Neuronal stem cell (in vitro differentiated cells): ENCODE data around the gene S1PR4.
A peak's percentile ranks its signal among the peaks of the same experiment; 100 is the strongest.

Experiments
- DNase-seq: peaks from one replicate; pipeline ENCODE4 v3.0.0-alpha.2; 2013; ENCODE audit warnings: low spot score
- H2AFZ ChIP-seq: one replicate; pipeline ENCODE4 v1.6.1; 2013; ENCODE audit warnings: mild to moderate bottlenecking, low read length, inconsistent platforms
- H2AK5ac ChIP-seq: 2 replicates; pipeline ENCODE4 v1.6.1; 2013; ENCODE audit warnings: low read depth, mild to moderate bottlenecking, inconsistent platforms, low read length, moderate library complexity, mixed read lengths
- H2BK120ac ChIP-seq: 2 replicates; pipeline ENCODE4 v1.6.1; 2013; ENCODE audit warnings: low read depth, mild to moderate bottlenecking, inconsistent platforms, low read length, moderate library complexity, mixed read lengths
- H2BK12ac ChIP-seq: one replicate; pipeline ENCODE4 v1.6.1; 2013; ENCODE audit warnings: low read length, inconsistent platforms
- H2BK15ac ChIP-seq: 2 replicates; pipeline ENCODE4 v1.6.1; 2013; ENCODE audit warnings: mild to moderate bottlenecking, low read length, inconsistent platforms, mixed read lengths
- H2BK5ac ChIP-seq: one replicate; pipeline ENCODE4 v1.6.1; 2013; ENCODE audit warnings: inconsistent platforms, mild to moderate bottlenecking, low read length, moderate library complexity
- H3K14ac ChIP-seq: one replicate; pipeline ENCODE4 v1.6.1; 2013; ENCODE audit warnings: low read length, inconsistent platforms
- H3K18ac ChIP-seq: 2 replicates; pipeline ENCODE4 v1.6.1; 2013; ENCODE audit warnings: low read length, inconsistent platforms
- H3K23ac ChIP-seq: 2 replicates; pipeline ENCODE4 v1.6.1; 2013; ENCODE audit warnings: low read depth, mild to moderate bottlenecking, mixed read lengths, low read length, inconsistent platforms; ENCODE audit not compliant: poor library complexity
- H3K27ac ChIP-seq: replicated peaks from 3 replicates; pipeline ENCODE4 v1.5.1; 2013; ENCODE audit warnings: low read length, inconsistent platforms
- H3K27me3 ChIP-seq, 3 experiments: 2 replicates each; pipeline ENCODE4 v1.6.1; 2013; ENCODE audit warnings: low read length in 3 of 3, mild to moderate bottlenecking in 2 of 3, inconsistent platforms in 1 of 3, low read depth in 1 of 3, mixed read lengths in 1 of 3, moderate library complexity in 1 of 3; ENCODE audit not compliant: control insufficient read depth in 3 of 3, insufficient read depth in 3 of 3
- H3K36me3 ChIP-seq, 2 donors: replicated peaks in 1 of 2; 2 replicates each; pipeline ENCODE4 v1.6.1; 2013; ENCODE audit warnings: low read length in 2 of 2; ENCODE audit not compliant: control insufficient read depth in 2 of 2, insufficient read depth in 2 of 2
- H3K4ac ChIP-seq: 2 replicates; pipeline ENCODE4 v1.6.1; 2013; ENCODE audit warnings: inconsistent platforms, mild to moderate bottlenecking, low read length, moderate library complexity
- H3K4me1 ChIP-seq, 2 donors: 1 replicate in 1 of 2; 2 replicates in 1 of 2; pipeline ENCODE4 v1.6.1; 2013; ENCODE audit warnings: low read length in 2 of 2, low read depth in 1 of 2; ENCODE audit not compliant: control insufficient read depth in 2 of 2, insufficient read depth in 1 of 2
- H3K4me2 ChIP-seq: one replicate; pipeline ENCODE4 v1.6.1; 2013; ENCODE audit warnings: mild to moderate bottlenecking, low read length, inconsistent platforms; ENCODE audit not compliant: insufficient read depth, poor library complexity, severe bottlenecking
- H3K4me3 ChIP-seq, 2 donors: 2 replicates each; pipeline ENCODE4 v1.5.1; 2013; ENCODE audit warnings: low read length in 2 of 2, mild to moderate bottlenecking in 2 of 2, inconsistent platforms in 1 of 2, moderate library complexity in 1 of 2
- H3K79me1 ChIP-seq: one replicate; pipeline ENCODE4 v1.6.1; 2013; ENCODE audit warnings: low read depth, mild to moderate bottlenecking, inconsistent platforms, low read length, moderate library complexity
- H3K9ac ChIP-seq: one replicate; pipeline ENCODE4 v1.6.1; 2013; ENCODE audit warnings: mild to moderate bottlenecking, low read depth, low read length, inconsistent platforms; ENCODE audit not compliant: poor library complexity
- H3K9me3 ChIP-seq, 2 donors: replicated peaks in 1 of 2; 2 replicates each; pipeline versions ENCODE3 to v1.6.1; 2013; ENCODE audit warnings: low read length in 2 of 2, mild to moderate bottlenecking in 2 of 2, inconsistent platforms in 1 of 2, low read depth in 1 of 2, mixed read lengths in 1 of 2, moderate library complexity in 1 of 2; ENCODE audit not compliant: control insufficient read depth in 2 of 2, insufficient read depth in 1 of 2
- H4K8ac ChIP-seq: one replicate; pipeline ENCODE4 v1.6.1; 2013; ENCODE audit warnings: low read depth, mild to moderate bottlenecking, inconsistent platforms, low read length, moderate library complexity
- H4K91ac ChIP-seq: one replicate; pipeline ENCODE4 v1.6.1; 2013; ENCODE audit warnings: low read length, low read depth, mild to moderate bottlenecking, inconsistent platforms; ENCODE audit not compliant: poor library complexity
- WGBS, 2 donors: extraction: QIAGEN DNeasy Blood & Tissue Kit; methylation state at CpG; one replicate each; pipeline ENCODE4 v1.1.7; 2013; ENCODE audit warnings: missing lambda C conversion rate in 2 of 2, mixed read lengths in 1 of 2; ENCODE audit not compliant: insufficient read length in 2 of 2, insufficient replicate concordance in 1 of 2; ENCODE audit errors: extremely low coverage in 2 of 2; 5-methylcytosine and 5-hydroxymethylcytosine counted together

Gene S1PR4

DNA sequence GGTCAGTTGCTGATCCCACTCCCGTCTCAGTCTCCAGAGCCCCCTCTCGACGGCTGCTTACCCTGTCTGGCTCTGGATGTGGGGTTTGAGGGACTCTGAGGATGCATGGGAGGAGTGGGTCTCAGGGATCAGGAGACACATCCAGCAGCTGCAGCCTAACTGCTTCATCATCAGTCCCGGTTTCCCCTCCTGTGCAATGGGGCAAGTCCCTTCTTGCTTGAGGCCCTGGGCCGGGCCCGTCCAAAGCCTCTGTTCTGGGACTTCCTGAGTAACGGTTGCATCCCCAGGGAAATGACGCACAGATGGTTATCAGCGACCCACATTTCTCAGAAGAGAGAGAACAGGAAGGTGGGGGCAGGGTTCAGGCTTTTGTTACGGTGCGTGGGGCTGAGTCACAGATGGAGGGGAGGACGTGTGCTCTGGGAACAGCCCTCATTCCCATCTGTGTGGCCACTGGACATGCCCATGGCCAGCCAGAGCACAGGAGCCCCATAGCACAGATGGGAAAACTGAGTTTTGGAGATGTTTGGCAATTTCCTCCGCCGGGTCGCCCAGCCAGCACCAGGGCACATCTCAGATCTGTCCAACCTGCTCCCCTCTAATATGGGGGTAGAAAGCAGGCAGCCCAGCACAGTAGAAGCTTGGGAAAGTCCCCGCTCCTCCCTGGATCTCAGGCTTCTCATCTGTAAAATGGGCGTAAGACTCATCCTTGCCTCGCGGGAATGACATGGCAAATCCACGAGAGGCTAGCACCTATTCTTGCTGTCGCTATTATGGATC, 23.4 kb upstream of the S1PR4 start:
- Histone ChIP-seq H4K8ac (no peak overlapping the region), H3K27ac (no peak overlapping the region), H3K4ac (no peak overlapping the region), H3K9ac (peak overlapping the region; percentile 2), H3K23ac (no peak overlapping the region), H2BK5ac (peak overlapping the region; percentile 35), H3K9me3 (peaks cover 0 to 3% of the 10 kb centered on the region in 2 donors), H3K4me1 (peaks cover 0 to 2% of the 10 kb centered on the region in 2 donors), H3K14ac (no peak overlapping the region), H3K18ac (no peak overlapping the region), H3K4me3 (no peak overlapping the region), H3K4me2 (no peak overlapping the region), H3K27me3 (peaks cover 0 to 2% (median 0%) of the 10 kb centered on the region in 3 experiments), H2AFZ (no peak overlapping the region), H2AK5ac (no peak overlapping the region), H4K91ac (no peak overlapping the region), H3K79me1 (no peaks in the 10 kb centered on the region), H2BK12ac (no peak overlapping the region), H2BK120ac (no peak overlapping the region), H2BK15ac (no peak overlapping the region), H3K36me3 (no peaks in the 10 kb centered on the region)
- WGBS, 2 donors = no CpG with 5 or more reads among the region's 21 CpGs
- no peak for DNase-seq

DNA sequence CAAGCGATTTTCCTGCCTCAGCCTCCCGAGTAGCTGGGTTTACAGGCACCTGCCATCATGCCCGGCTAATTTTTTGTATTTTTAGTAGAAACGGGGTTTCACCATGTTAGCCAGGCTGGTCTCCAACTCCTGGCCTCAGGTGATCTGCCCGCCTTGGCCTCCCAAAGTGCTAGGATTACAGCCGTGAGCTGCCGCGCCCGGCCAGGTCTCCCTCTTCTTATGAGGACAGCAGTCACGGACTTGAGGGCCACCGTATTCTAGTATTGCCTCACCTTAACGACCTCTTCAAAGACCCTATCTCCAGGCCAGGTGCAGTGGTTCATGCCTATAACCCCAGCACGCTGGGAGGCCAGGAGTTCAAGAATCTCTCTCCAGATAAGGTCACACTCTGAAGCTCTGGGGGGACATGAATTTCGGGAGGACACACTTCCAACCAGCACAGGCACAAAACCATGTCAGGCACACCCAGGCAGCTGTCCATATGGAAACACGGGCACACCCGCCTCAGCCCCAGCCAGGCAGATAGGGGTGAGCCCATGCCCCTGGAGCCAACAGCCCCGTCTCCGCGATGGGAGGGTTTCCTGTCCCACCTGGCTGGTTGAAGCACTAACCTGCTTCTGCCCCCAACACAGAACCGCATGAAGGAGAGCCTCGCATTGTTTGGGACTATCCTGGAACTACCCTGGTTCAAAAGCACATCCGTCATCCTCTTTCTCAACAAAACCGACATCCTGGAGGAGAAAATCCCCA, 21.3 kb upstream of the S1PR4 start:
- no CpG with 5 or more reads among the region's 23 CpGs for WGBS, 2 donors
- no peak overlapping the region for H2AFZ ChIP-seq
- H3K4ac ChIP-seq = no peak overlapping the region
- H3K4me1 ChIP-seq = peaks cover 0 to 2% of the 10 kb centered on the region in 2 donors
- H2BK120ac ChIP-seq = no peak overlapping the region
- no peak overlapping the region for H4K8ac ChIP-seq
- no peak for DNase-seq
- no peak overlapping the region for H2BK15ac ChIP-seq
- H2BK12ac ChIP-seq = no peak overlapping the region
- no peak overlapping the region for H4K91ac ChIP-seq
- H3K27me3 ChIP-seq = peaks cover 0 to 2% (median 0%) of the 10 kb centered on the region in 3 experiments
- no peak overlapping the region for H3K18ac ChIP-seq
- peak overlapping the region; percentile 34 for H3K23ac ChIP-seq
- H2BK5ac ChIP-seq = peak overlapping the region; percentile 56
- peak overlapping the region; percentile 26 for H3K14ac ChIP-seq
- H2AK5ac ChIP-seq = no peak overlapping the region
- H3K9ac ChIP-seq = no peak overlapping the region
- no peak overlapping the region for H3K4me3 ChIP-seq
- H3K9me3 ChIP-seq = peaks cover 0 to 3% of the 10 kb centered on the region in 2 donors
- no peak overlapping the region for H3K4me2 ChIP-seq
- no peaks in the 10 kb centered on the region for H3K79me1 ChIP-seq
- H3K36me3 ChIP-seq = no peaks in the 10 kb centered on the region
- no peak overlapping the region for H3K27ac ChIP-seq

DNA sequence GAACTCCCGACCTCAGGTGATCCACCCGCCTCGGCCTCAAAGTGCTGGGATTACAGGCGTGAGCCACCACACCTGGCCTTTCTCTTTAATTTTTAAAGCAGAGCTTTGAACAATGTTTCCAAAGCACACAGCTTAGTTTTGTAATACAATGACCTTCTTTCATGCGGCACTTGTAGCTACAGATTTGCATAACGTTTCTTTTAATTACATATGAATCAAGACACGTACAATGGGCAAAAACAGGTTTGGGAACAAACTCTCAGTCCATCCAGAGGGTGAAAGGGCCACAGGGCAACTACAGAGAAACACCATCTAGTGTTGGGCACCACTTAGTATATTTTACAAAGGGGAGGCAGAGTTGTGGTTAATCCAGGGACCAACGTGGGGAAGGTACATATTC, 19.0 kb upstream of the S1PR4 start:
- Histone ChIP-seq H4K8ac (no peak overlapping the region), H2BK5ac (no peak overlapping the region), H3K27ac (no peak overlapping the region), H2BK12ac (no peak overlapping the region), H3K4me3 (no peak overlapping the region), H3K18ac (no peak overlapping the region), H3K4ac (no peak overlapping the region), H3K27me3 (peaks cover 0 to 4% (median 2%) of the 10 kb centered on the region in 3 experiments), H2AFZ (no peak overlapping the region), H4K91ac (no peak overlapping the region), H3K4me2 (no peak overlapping the region), H3K23ac (no peak overlapping the region), H2BK120ac (no peak overlapping the region), H3K9ac (no peak overlapping the region), H3K79me1 (peaks cover 2% of the 10 kb centered on the region), H3K36me3 (no peaks in the 10 kb centered on the region), H3K14ac (no peak overlapping the region), H2BK15ac (no peak overlapping the region), H2AK5ac (no peak overlapping the region), H3K4me1 (peaks cover 0 to 2% of the 10 kb centered on the region in 2 donors), H3K9me3 (peaks cover 0 to 5% of the 10 kb centered on the region in 2 donors)
- no CpG with 5 or more reads among the region's 8 CpGs for WGBS, 2 donors
- no peak for DNase-seq

DNA sequence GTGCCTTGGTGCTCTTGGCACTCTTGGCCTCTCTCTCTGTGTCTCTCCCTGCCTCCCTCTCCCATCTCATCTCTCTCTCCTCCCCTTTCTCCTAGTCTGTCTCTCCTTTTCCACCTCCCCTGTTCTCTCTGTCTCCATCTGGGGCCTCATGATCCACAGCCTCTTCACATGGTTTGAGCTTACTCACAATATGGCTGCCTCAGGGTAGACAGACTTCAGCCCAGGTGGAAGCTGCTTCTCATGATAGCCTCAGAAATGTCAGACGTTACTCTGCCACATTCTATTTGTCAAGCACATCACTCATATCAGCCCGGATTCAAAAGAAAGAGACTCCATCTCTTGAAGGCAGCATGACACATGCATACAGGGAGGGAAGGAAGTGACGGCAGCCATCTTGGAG, 18.4 kb upstream of the S1PR4 start:
- Histone ChIP-seq H3K9me3 (peaks cover 0 to 5% of the 10 kb centered on the region in 2 donors), H3K4me1 (peaks cover 0 to 2% of the 10 kb centered on the region in 2 donors), H2BK120ac (no peak overlapping the region), H2BK15ac (no peak overlapping the region), H3K79me1 (peaks cover 2% of the 10 kb centered on the region), H2BK5ac (no peak overlapping the region), H3K4me3 (no peak overlapping the region), H3K14ac (no peak overlapping the region), H3K27ac (no peak overlapping the region), H3K4ac (no peak overlapping the region), H4K8ac (no peak overlapping the region), H3K27me3 (peaks cover 0 to 4% (median 2%) of the 10 kb centered on the region in 3 experiments), H2AK5ac (no peak overlapping the region), H3K18ac (no peak overlapping the region), H4K91ac (no peak overlapping the region), H2AFZ (peak overlapping the region; percentile 62), H3K36me3 (no peaks in the 10 kb centered on the region), H3K23ac (no peak overlapping the region), H2BK12ac (no peak overlapping the region), H3K9ac (no peak overlapping the region), H3K4me2 (no peak overlapping the region)
- no peak for DNase-seq
- WGBS, 2 donors = no CpG with 5 or more reads among the region's 3 CpGs
